ENCODE data around the gene SLIT3.

DNA sequence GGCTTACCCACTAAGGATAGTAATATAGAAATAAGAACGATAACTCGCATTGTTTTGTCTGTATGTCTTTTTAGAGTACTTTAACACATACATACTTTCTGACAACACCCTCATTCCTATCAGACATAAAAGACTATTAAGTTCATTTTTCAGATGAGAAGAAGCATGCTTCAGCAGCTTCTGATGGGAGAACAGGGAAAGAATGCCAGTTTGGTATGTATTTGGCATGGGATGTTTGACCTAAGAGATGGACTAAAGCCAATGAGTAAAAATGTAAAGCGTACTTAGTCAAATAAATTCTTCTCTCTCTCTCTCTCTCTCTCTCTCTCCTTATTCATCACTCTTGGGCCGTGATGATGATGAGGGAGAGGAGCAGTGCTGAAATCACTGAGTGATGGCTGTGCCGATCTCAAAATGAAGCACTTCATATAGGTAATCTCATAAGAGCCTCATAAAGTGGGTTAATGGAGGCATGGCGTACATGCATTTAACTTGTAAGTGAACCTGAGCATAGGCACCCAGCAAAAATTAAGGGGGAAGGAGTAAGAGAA is 71.5 kb downstream of the SLIT3 start:
- TF ChIP-seq, protein P1, sequence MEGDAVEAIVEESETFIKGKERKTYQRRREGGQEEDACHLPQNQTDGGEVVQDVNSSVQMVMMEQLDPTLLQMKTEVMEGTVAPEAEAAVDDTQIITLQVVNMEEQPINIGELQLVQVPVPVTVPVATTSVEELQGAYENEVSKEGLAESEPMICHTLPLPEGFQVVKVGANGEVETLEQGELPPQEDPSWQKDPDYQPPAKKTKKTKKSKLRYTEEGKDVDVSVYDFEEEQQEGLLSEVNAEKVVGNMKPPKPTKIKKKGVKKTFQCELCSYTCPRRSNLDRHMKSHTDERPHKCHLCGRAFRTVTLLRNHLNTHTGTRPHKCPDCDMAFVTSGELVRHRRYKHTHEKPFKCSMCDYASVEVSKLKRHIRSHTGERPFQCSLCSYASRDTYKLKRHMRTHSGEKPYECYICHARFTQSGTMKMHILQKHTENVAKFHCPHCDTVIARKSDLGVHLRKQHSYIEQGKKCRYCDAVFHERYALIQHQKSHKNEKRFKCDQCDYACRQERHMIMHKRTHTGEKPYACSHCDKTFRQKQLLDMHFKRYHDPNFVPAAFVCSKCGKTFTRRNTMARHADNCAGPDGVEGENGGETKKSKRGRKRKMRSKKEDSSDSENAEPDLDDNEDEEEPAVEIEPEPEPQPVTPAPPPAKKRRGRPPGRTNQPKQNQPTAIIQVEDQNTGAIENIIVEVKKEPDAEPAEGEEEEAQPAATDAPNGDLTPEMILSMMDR (IDR thresholded peaks at IDR 0.05) = no peak
- TF ChIP-seq POLR2A (IDR thresholded peaks at IDR 0.05) (no peak), EP300 (IDR thresholded peaks at IDR 0.05) (no peak)

All from suprapubic skin (tissue), 3 donors.